Activated CD8-positive, alpha-beta T cell treated with anti-CD3 and anti-CD28 coated beads for 36 hours (primary cell): Measurements from ENCODE around the gene TRDN. TPM values are rescaled to one million over a fixed set of nuclear protein-coding genes. Genes with fewer than 3 reads are reported as not detected.
"Not testable (repeated sequence)": the region's sequence is repeated elsewhere in the genome, so short reads cannot be mapped to it uniquely, and the experiment has no call there.

ENCODE experiments used
- ATAC-seq: fragments of 200-7000 bp; cut with Tn5 transposase; one replicate; pipeline ENCODE4 v1.10.0; 2021; ENCODE audit warnings: mild to moderate bottlenecking, moderate library complexity
- CTCF ChIA-PET: fragments of 350-600 bp; sonication (Branson Sonifier 250); formaldehyde crosslinking; loops from one replicate; lab custom pipeline; 2021; ENCODE audit warnings: antibody characterized with exemption; lab: Charles Lee
- POLR2A ChIA-PET: fragments of 350-600 bp; sonication (Branson Sonifier 250); formaldehyde crosslinking; loops from one replicate; lab custom pipeline; 2021; ENCODE audit warnings: antibody characterized with exemption; lab: Charles Lee
- DNase-seq: peaks from one replicate; pipeline ENCODE4 v3.0.0-alpha.2; 2020
- H3K27ac Mint-ChIP-seq: one replicate; pipeline ENCODE4 v1.8.0; 2021; ENCODE audit warnings: mild to moderate bottlenecking, mixed read lengths
- H3K27me3 Mint-ChIP-seq: one replicate; pipeline ENCODE4 v1.8.0; 2021; ENCODE audit warnings: mixed read lengths
- H3K36me3 Mint-ChIP-seq: one replicate; pipeline ENCODE4 v1.8.0; 2021; ENCODE audit warnings: low read depth, mixed read lengths
- H3K4me1 Mint-ChIP-seq: one replicate; pipeline ENCODE4 v1.8.0; 2021; ENCODE audit warnings: low read depth, mixed read lengths
- H3K4me3 Mint-ChIP-seq: one replicate; pipeline ENCODE4 v1.8.0; 2021; ENCODE audit warnings: mild to moderate bottlenecking, moderate library complexity, mixed read lengths
- H3K9me3 Mint-ChIP-seq: one replicate; pipeline ENCODE4 v1.8.0; 2021; ENCODE audit warnings: mixed read lengths
- intact Hi-C: fragments of 100-400 bp; cut with micrococcal nuclease; formaldehyde crosslinking; loops from one replicate; pipeline ENCODE4 v1.10.0; 2022
- total RNA-seq, 2 experiments: library from RNA; stranded (reverse); gene quantifications; one replicate each; pipeline ENCODE4 v1.2.3, GENCODE V29; 2021
- TF ChIP-seq, protein P1 (sequence below): fragments of 200-600 bp; IDR thresholded peaks from one replicate; pipeline ENCODE4 v1.8.0; 2022; ENCODE audit warnings: antibody characterized with exemption, mild to moderate bottlenecking

The TRDN gene
- total RNA-seq, 2 experiments from 2014 or later: not detected

DNA sequence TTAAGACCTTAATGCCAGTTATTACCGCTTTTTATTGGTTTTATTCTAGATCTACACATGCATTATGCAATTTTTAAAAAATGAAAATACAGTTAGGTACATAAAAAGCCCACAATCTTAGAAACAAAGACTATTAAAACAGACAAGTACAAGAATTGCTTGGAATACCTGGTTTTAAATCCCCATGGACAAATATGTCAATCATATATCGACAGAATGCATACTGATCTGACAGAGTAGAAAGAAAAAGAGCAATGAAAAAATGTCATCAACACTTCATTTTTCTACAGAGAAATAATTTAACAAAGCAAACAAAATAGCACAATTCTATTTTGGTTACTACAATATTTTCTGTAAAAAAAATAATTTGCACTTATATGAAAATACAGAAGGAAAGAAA lies 139.7 kb downstream of the TRDN start:
- no peaks in the 10 kb centered on the region for H3K9me3 Mint-ChIP-seq
- TF ChIP-seq, protein P1, sequence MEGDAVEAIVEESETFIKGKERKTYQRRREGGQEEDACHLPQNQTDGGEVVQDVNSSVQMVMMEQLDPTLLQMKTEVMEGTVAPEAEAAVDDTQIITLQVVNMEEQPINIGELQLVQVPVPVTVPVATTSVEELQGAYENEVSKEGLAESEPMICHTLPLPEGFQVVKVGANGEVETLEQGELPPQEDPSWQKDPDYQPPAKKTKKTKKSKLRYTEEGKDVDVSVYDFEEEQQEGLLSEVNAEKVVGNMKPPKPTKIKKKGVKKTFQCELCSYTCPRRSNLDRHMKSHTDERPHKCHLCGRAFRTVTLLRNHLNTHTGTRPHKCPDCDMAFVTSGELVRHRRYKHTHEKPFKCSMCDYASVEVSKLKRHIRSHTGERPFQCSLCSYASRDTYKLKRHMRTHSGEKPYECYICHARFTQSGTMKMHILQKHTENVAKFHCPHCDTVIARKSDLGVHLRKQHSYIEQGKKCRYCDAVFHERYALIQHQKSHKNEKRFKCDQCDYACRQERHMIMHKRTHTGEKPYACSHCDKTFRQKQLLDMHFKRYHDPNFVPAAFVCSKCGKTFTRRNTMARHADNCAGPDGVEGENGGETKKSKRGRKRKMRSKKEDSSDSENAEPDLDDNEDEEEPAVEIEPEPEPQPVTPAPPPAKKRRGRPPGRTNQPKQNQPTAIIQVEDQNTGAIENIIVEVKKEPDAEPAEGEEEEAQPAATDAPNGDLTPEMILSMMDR: no peak
- H3K4me3 Mint-ChIP-seq: no peak overlapping the region
- intact Hi-C loops: no loop called here
- no peaks in the 10 kb centered on the region for H3K27me3 Mint-ChIP-seq
- no peaks in the 10 kb centered on the region for H3K36me3 Mint-ChIP-seq
- CTCF ChIA-PET: no interaction called here
- POLR2A ChIA-PET: no interaction called here
- ATAC-seq: no peak
- no peaks in the 10 kb centered on the region for H3K4me1 Mint-ChIP-seq
- no peak for DNase-seq
- H3K27ac Mint-ChIP-seq: no peak overlapping the region

DNA sequence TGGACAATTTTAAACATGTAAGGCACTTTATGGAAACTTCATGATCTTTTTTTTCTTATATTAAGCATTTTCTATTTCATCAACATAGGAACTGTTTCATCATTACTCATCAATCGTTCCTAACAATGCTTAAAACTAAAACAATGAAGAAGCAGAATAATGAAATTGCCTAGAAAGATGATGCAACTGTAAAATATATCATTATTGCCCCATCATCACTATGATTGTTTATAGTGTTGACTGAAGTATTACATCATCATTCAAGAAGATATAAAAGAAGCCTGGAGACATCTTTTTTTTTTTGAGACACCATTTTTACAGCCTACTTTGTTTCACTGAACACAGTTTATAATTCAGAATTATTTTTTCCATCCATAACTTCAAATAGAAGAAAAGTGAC lies 147.2 kb downstream of the TRDN start:
- Mint-ChIP-seq H3K4me1 (no peaks in the 10 kb centered on the region), H3K36me3 (no peaks in the 10 kb centered on the region), H3K4me3 (no peak overlapping the region), H3K27me3 (no peaks in the 10 kb centered on the region), H3K27ac (no peak overlapping the region), H3K9me3 (no peaks in the 10 kb centered on the region)
- ChIA-PET CTCF (no interaction called here), POLR2A (no interaction called here)
- DNase-seq (no peak), ATAC-seq (no peak)
- intact Hi-C loops: no loop called here
- TF ChIP-seq, protein P1: no peak

GRCh38 chr6:123480986-123481385 lies 155.8 kb downstream of the TRDN start:
- no peaks in the 10 kb centered on the region for H3K9me3 Mint-ChIP-seq
- intact Hi-C loops: no loop called here
- ChIA-PET CTCF (no interaction called here), POLR2A (interaction anchor here (0.7 kb wide), 1 partner anchor 49 kb away, joined by 3 read pairs; no protein-coding TSS in a partner anchor)
- no peaks in the 10 kb centered on the region for H3K27me3 Mint-ChIP-seq
- no peaks in the 10 kb centered on the region for H3K4me1 Mint-ChIP-seq
- H3K27ac Mint-ChIP-seq: no peak overlapping the region
- no peak for ATAC-seq
- TF ChIP-seq, protein P1: no peak
- H3K36me3 Mint-ChIP-seq: no peaks in the 10 kb centered on the region
- DNase-seq: no peak
- H3K4me3 Mint-ChIP-seq: no peak overlapping the region

DNA sequence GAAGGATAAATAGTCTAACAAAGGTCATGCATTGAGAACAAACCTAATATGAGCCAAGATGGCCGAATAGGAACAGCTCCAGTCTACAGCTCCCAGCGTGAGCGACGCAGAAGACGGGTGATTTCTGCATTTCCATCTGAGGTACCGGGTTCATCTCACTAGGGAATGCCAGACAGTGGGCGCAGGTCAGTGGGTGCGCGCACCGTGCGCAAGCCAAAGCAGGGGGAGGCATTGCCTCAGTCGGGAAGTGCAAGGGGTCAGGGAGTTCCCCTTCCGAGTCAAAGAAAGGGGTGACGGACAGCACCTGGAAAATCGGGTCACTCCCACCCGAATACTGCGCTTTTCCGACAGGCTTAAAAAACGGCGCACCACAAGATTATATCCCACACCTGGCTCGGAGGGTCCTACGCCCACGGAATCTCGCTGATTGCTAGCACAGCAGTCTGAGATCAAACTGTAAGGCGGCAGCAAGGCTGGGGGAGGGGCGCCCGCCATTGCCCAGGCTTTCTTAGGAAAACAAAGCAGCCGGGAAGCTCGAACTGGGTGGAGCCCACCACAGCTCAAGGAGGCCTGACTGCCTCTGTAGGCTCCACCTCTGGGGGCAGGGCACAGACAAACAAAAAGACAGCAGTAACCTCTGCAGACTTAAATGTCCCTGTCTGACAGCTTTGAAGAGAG lies 164.6 kb downstream of the TRDN start:
- intact Hi-C loops, H3K27ac Mint-ChIP-seq, ATAC-seq, H3K4me3 Mint-ChIP-seq, CTCF ChIA-PET, POLR2A ChIA-PET, DNase-seq, H3K36me3 Mint-ChIP-seq, H3K9me3 Mint-ChIP-seq, H3K27me3 Mint-ChIP-seq, H3K4me1 Mint-ChIP-seq: not testable (repeated sequence)

GRCh38 chr6:123467392-123467791 lies 169.4 kb downstream of the TRDN start:
- no peak for ATAC-seq
- intact Hi-C loops: no loop called here

More at GRCh38 chr6:123467392-123467791, 169.4 kb downstream of the TRDN start:
- peaks cover 2% of the 10 kb centered on the region for H3K9me3 Mint-ChIP-seq
- no peaks in the 10 kb centered on the region for H3K36me3 Mint-ChIP-seq
- H3K4me1 Mint-ChIP-seq: no peaks in the 10 kb centered on the region
- ChIA-PET POLR2A (no interaction called here), CTCF (no interaction called here)
- no peak for DNase-seq
- H3K27me3 Mint-ChIP-seq: no peaks in the 10 kb centered on the region
- no peak overlapping the region for H3K27ac Mint-ChIP-seq
- TF ChIP-seq, protein P1: no peak
- no peak overlapping the region for H3K4me3 Mint-ChIP-seq
